NCI-H1694 (cell line): ENCODE measurements around the gene ADAMTS19.
"Not testable (repeated sequence)": the region's sequence is repeated elsewhere in the genome, so short reads cannot be mapped to it uniquely, and the experiment has no call there.

ENCODE experiments used
- DNase-seq: peaks from one replicate; lab custom pipeline; 2025; lab: John Stamatoyannopoulos, UW

Gene ADAMTS19

GRCh38 chr5:129459777-129460671, at the start of gene ADAMTS19:
ADAMTS19 (plus strand) TSS chr5:129460298; CDS start chr5:129460392, 94 bp downstream.
- DNase-seq: no peak

DNA sequence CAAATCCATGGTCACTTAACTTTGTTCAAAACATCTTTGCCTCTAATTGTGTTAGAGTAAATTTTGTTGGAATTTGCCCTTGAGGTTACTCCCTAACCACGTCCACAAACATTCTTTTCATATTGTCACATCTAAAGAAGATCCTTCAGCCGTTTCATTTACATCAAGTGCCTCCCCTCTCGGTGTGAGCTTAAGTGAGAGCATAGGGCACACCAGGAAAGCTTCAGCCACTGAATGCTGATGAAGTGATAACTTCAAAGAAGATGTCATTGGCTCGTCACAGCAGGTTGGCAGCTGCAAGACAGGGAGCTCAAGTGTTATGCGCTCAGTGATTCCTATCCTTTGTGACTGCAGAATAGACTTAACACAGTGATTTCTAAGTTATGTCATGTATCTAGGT, 49.6 kb upstream of the ADAMTS19 start:
- no peak for DNase-seq

- DNase-seq: no peak
Observed at GRCh38 chr5:129412721-129413120, 47.4 kb upstream of the ADAMTS19 start.

GRCh38 chr5:129413570-129413969, 46.5 kb upstream of the ADAMTS19 start:
- DNase-seq: no peak

DNA sequence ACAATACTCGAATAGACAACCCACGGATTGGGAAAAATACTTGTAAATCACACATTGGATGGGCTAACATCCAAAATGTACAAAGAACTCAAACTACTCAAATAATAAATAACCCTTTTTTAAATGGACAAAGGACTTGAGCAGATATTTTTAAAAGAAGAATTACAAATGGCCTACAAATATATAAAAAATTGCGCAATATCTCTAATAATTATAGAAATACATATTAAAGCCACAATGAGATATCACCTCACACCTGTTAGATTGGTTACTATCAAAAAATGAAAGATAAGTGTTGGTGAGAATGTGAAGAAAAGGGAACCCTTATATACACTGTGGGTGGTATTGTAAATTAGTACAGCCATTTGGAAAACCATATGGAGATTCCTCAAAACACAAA, 40.8 kb upstream of the ADAMTS19 start:
- no peak for DNase-seq

GRCh38 chr5:129425031-129425430, 35.1 kb upstream of the ADAMTS19 start:
- DNase-seq: no peak

- DNase-seq: no peak
Observed at GRCh38 chr5:129426071-129426470, 34.0 kb upstream of the ADAMTS19 start.

GRCh38 chr5:129428636-129429035, 31.5 kb upstream of the ADAMTS19 start:
- not testable (repeated sequence) for DNase-seq

- DNase-seq: no peak
Observed at GRCh38 chr5:129431406-129431805, 28.7 kb upstream of the ADAMTS19 start.

GRCh38 chr5:129438322-129438721, 21.8 kb upstream of the ADAMTS19 start:
- no peak for DNase-seq

DNA sequence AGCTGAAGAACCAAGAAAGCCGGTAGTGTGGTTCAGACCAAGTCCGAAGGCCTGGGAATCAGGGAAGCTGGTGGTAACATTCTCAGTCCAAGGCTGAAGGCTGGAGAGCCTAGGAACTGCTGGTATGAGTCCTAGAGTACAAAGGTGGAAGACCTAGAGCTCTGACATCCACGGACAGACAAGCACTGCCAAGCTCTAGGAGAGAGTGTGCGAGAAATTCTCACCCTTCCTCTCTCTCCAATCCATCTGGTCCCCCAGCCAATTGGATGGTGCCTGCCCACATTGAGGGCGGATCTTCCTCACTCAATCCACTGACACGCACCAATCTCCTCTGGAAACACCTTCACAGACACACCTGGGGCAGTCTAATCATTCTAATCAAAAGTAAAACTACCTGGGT, 19.7 kb upstream of the ADAMTS19 start:
- no peak for DNase-seq

GRCh38 chr5:129441096-129441495, 19.0 kb upstream of the ADAMTS19 start:
- DNase-seq: no peak

DNA sequence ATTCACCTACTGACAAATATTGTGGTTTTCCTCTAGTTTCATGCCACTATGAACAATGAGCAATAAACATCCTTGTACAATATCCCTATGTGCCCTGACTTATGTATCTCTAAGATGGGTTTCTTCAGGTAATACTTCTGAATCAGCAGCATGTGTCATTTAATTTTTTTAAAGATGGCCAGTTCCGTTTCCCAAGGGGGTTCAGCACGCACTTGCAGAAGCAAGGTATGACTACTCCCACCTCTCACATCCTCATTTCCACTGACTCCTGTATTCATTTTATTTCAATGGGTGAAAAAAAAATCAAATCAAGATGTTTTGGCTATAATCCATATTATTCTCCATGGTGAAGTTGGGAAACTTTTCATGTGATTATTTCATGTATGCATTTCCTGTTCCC, 14.7 kb upstream of the ADAMTS19 start:
- no peak for DNase-seq

DNA sequence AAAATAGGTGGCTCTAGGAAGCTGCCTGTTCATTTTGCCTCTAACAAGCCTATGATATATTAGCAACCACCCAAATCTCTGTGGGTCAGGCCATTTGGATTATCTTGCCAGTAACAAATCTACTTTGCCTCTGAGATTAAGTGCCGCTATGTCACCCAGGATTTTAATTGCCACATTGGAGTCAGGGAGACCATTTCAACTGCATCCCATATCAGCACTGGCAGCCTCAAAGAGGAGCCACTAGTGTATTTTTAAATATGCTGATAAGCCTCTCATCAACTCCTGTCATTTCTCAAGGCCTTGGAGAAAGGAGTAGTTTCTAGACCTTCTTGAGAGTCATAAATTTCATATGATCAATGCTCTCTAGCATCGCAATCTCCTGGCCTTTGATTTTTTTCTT, 12.1 kb upstream of the ADAMTS19 start:
- DNase-seq: no peak

DNA sequence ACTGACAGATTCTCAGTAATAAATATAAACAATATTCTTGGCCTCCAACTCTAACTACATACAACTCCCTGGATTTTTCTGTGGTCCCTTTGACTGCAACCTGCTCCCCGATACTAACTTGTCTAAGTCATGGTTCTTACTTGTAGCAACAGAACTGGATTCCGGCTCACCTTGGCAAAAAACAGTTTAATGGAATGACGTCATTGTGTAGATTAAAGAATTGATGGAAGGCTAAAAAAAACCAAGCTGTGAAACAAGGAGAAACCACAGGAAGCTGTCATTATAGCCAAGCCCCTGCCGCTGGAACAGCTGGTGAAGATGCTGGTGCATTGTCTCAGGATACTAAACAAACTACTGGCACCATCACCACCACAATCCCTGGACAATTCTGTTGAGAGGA, 11.4 kb upstream of the ADAMTS19 start:
- no peak for DNase-seq

- DNase-seq: no peak
Observed at GRCh38 chr5:129454461-129454860, 5.6 kb upstream of the ADAMTS19 start.

DNA sequence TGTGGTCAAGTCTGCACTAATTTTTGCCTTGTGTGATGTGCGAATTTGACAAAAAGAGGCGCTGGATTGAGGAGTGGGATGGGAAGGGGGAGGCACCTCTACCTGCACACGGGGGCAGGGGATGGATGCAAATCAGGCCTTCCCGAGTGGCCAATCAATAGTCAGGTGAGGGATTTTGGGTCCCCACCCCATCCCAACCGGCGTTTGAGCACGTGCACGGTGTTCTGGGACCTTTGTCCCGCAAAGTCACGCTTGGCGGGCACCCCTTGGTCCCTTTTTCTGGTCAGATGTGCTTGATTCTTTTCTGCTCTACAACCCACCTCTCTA, 685 bp upstream of the ADAMTS19 start:
- no peak for DNase-seq

DNA sequence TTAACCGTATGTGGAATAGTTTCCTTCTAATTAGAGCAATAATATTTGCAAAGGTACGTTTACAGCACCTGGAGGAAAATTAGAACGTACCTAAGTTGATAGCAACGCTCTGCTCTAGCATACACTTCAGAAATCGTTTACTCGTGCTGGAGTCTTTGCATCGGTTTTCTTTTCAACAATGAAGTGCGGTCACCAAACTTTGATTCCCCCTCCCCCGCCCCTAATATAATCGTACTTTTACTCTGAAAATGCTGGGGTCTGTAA, 506 bp downstream of the ADAMTS19 start:
- no peak for DNase-seq

DNA sequence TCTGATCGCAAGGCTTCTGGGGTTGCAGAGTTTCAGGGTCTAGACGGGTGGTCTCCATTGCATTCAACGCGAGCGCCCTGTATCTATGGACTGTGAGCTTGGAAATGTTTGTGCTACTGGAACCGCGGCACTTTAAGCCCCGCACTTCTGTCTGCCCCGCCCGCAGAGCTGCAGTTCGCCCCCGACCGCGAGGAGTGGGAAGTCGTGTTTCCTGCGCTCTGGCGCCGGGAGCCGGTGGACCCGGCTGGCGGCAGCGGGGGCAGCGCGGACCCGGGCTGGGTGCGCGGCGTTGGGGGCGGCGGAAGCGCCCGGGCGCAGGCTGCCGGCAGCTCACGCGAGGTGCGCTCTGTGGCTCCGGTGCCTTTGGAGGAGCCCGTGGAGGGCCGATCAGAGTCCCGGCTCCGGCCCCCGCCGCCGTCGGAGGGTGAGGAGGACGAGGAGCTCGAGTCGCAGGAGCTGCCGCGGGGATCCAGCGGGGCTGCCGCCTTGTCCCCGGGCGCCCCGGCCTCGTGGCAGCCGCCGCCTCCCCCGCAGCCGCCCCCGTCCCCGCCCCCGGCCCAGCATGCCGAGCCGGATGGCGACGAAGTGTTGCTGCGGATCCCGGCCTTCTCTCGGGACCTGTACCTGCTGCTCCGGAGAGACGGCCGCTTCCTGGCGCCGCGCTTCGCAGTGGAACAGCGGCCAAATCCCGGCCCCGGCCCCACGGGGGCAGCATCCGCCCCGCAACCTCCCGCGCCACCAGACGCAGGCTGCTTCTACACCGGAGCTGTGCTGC, 1.0 kb downstream of the ADAMTS19 start:
- DNase-seq: no peak

- DNase-seq: no peak
Observed at GRCh38 chr5:129461711-129462332, 1.7 kb downstream of the ADAMTS19 start.

DNA sequence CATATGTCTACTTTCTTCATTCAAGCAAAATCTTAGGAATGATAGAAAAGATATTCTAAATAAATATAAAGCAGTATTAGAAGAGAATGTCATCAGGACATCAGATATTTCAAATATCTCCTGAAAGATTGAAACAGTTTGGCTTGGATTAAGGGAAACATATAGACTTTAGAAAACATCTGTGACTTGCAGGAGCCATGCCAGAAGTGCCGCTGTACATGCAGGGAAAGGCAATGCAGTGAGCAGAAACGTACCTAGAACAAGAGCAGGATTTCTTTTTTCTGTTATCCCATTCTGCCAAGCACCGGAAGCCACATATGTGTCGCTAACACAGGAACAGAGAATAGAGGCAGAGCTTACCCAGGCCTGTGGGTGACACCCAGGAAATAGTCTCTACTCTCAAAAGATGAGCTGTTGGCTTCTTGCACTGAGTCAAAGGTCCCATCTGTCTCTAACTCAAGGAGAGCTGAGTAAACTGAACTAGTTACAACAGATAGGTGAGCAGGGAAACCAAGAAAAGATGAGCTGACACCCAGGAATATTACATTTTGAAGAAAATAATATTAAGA, 5.8 kb downstream of the ADAMTS19 start:
- DNase-seq: no peak

DNA sequence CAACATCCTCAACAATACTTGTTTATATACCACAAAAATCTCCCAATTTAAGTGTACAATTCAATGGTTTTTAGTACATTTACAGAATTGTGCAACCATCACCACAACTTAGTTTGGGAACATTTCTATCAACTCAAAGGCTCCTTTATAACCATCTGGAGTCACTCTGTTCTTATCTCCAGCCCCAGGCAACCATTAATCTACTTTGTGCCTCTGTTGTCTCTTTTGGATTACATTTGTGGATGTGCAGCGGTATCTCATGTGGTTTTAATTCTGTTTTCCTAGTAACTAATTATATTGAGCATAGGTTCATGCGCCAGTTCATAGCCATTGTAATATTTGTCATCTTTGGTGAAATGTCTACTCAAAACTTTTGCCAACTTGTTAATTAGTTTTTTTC, 14.4 kb downstream of the ADAMTS19 start:
- DNase-seq: no peak

DNA sequence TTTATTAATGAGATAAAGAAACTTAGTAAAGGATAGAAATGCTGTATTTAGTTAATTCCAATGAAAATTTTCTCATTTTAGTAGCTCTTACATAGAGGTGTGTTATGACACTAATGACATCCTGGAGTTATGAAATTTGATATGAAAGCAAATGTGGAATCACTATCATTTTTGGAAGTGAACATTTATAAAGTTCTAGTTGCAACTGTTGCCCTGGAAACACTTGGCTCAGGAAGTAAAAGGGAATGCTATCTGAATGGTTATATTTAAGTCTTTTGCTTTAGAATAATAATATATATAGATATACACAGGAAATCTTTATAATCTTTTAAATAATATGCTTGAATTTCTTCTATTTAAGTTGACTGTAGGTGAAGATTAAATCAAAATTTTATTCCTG, 16.7 kb downstream of the ADAMTS19 start:
- no peak for DNase-seq
